Body of pancreas (tissue), 4 donors: ENCODE measurements around the gene CTNNA2.

Source experiments
- CTCF ChIP-seq, 7 experiments: fragments of 450-650 bp in 4 of 7; fragments of 200-600 bp in 3 of 7; sonication (generic) in 3 of 7; IDR thresholded peaks; one replicate each; pipeline ENCODE4 v1.5.1; 2016 to 2019; ENCODE audit warnings: antibody characterized with exemption in 7 of 7
- POLR2A ChIP-seq, 3 donors: fragments of 450-650 bp; IDR thresholded peaks; one replicate each; pipeline ENCODE4 v1.6.1; 2016; ENCODE audit warnings: antibody characterized with exemption in 3 of 3, mild to moderate bottlenecking in 2 of 3

DNA sequence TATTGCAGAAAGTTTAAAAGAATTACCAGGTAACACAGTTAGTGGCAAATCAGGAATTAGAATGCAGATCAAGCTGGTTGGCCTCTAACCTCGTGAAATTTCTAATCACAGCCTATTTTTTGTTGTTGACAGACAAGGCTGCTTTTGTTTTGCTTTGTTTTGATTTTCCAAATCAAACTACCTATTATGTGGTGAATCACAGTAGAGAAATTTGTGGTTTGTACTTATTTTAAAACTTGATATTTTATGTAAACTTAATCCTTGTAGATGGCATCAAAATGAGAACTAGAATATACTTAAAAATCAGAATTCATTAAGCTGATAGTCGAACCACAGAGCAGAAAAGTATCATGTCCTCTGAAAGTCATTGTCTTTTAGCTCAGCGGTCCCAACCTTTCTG lies 258.1 kb downstream of the CTNNA2 start:
- TF ChIP-seq CTCF (IDR thresholded peaks at IDR 0.05) (no peak), POLR2A (IDR thresholded peaks at IDR 0.05) (no peak)
